Skin epidermis (tissue), 12 donors: ENCODE results near the gene FZD10.
A peak's percentile ranks its signal among the peaks of the same experiment; 100 is the strongest.

Source experiments
- H3K27ac ChIP-seq, 21 experiments: fragments of 200-600 bp; sonication (generic) in 11 of 21; one replicate each; pipeline ENCODE4 v1.5.0; 2020; ENCODE audit warnings: mild to moderate bottlenecking in 3 of 21, inconsistent platforms in 2 of 21, moderate library complexity in 2 of 21
- H3K4me3 ChIP-seq, 7 experiments: fragments of 200-600 bp; sonication (generic) in 2 of 7; one replicate each; pipeline ENCODE4 v1.5.0; 2020; ENCODE audit warnings: inconsistent platforms in 2 of 7, mild to moderate bottlenecking in 2 of 7, moderate library complexity in 1 of 7

Gene FZD10

GRCh38 chr12:130162267-130162666, at the start of gene FZD10:
FZD10 (plus strand) TSS chr12:130162464; CDS start chr12:130162943, 479 bp downstream.
- Histone ChIP-seq H3K27ac (peak within 1 kb of the TSS in 18 of 21 experiments; percentile 42 to 82 (median 67)), H3K4me3 (peak within 1 kb of the TSS; percentile 36 to 61 (median 49))

GRCh38 chr12:130114952-130115351, 47.3 kb upstream of the FZD10 start:
- H3K4me3 ChIP-seq, result no peak overlapping the region
- H3K27ac ChIP-seq, result no peak overlapping the region

GRCh38 chr12:130115646-130116045, 46.6 kb upstream of the FZD10 start:
- no peak overlapping the region for H3K4me3 ChIP-seq
- no peak overlapping the region for H3K27ac ChIP-seq

GRCh38 chr12:130116791-130117190, 45.5 kb upstream of the FZD10 start:
- Histone ChIP-seq H3K4me3 (no peak overlapping the region), H3K27ac (peak overlapping the region in 1 of 21 experiments; percentile 50)

GRCh38 chr12:130117233-130117632, 45.0 kb upstream of the FZD10 start:
- H3K27ac ChIP-seq, result peak overlapping the region in 4 of 21 experiments; percentile 6 to 50 (median 36)
- no peak overlapping the region for H3K4me3 ChIP-seq

GRCh38 chr12:130117701-130118100, 44.6 kb upstream of the FZD10 start:
- peak overlapping the region in 5 of 21 experiments; percentile 6 to 64 (median 48) for H3K27ac ChIP-seq

GRCh38 chr12:130118181-130118580, 44.1 kb upstream of the FZD10 start:
- H3K27ac ChIP-seq, result peak overlapping the region in 6 of 21 experiments; percentile 24 to 64 (median 38)
- H3K4me3 ChIP-seq, result no peak overlapping the region

More at GRCh38 chr12:130117701-130118100, 44.6 kb upstream of the FZD10 start:
- no peak overlapping the region for H3K4me3 ChIP-seq

- Histone ChIP-seq H3K4me3 (no peak overlapping the region), H3K27ac (peak overlapping the region in 2 of 21 experiments; percentile 11 to 35)
Measured at GRCh38 chr12:130119241-130119861, 42.9 kb upstream of the FZD10 start.

GRCh38 chr12:130120012-130120805, 42.1 kb upstream of the FZD10 start:
- peak overlapping the region in 9 of 21 experiments; percentile 0 to 72 (median 25) for H3K27ac ChIP-seq

GRCh38 chr12:130121226-130122000, 40.9 kb upstream of the FZD10 start:
- Histone ChIP-seq H3K27ac (peak overlapping the region in 11 of 21 experiments; percentile 8 to 73 (median 54)), H3K4me3 (no peak overlapping the region)

More at GRCh38 chr12:130120012-130120805, 42.1 kb upstream of the FZD10 start:
- H3K4me3 ChIP-seq, result no peak overlapping the region

- peak overlapping the region in 2 of 21 experiments; percentile 51 to 61 for H3K27ac ChIP-seq
- no peak overlapping the region for H3K4me3 ChIP-seq
Measured at GRCh38 chr12:130122356-130122755, 39.9 kb upstream of the FZD10 start.

GRCh38 chr12:130124106-130124505, 38.2 kb upstream of the FZD10 start:
- peak overlapping the region in 1 of 21 experiments; percentile 38 for H3K27ac ChIP-seq
- no peak overlapping the region for H3K4me3 ChIP-seq

- Histone ChIP-seq H3K27ac (peak overlapping the region in 4 of 21 experiments; percentile 38 to 89 (median 64)), H3K4me3 (no peak overlapping the region)
Measured at GRCh38 chr12:130124605-130125244, 37.5 kb upstream of the FZD10 start.

GRCh38 chr12:130126023-130126432, 36.2 kb upstream of the FZD10 start:
- H3K4me3 ChIP-seq, result no peak overlapping the region
- peak overlapping the region in 18 of 21 experiments; percentile 5 to 89 (median 62) for H3K27ac ChIP-seq

- Histone ChIP-seq H3K27ac (peak overlapping the region in 14 of 21 experiments; percentile 38 to 89 (median 64)), H3K4me3 (no peak overlapping the region)
Measured at GRCh38 chr12:130127532-130127911, 34.7 kb upstream of the FZD10 start.

- Histone ChIP-seq H3K4me3 (no peak overlapping the region), H3K27ac (peak overlapping the region in 19 of 21 experiments; percentile 7 to 89 (median 60))
Measured at GRCh38 chr12:130127912-130128789, 34.1 kb upstream of the FZD10 start.

- no peak overlapping the region for H3K4me3 ChIP-seq
- H3K27ac ChIP-seq, result peak overlapping the region in 14 of 21 experiments; percentile 0 to 89 (median 38)
Measured at GRCh38 chr12:130128790-130129735, 33.2 kb upstream of the FZD10 start.
